ENCODE data around the gene RTL1.

RTL1 gene

GRCh38 chr14:100890061-100890850 is 13.3 kb downstream of the RTL1 start:
- H3K9me3 ChIP-seq (replicated peaks; ENCODE audit: insufficient read depth, low read length), result no peaks in the 10 kb centered on the region
- H3K27ac ChIP-seq (ENCODE audit: low read length), result no peak overlapping the region

GRCh38 chr14:100889641-100890040 is 13.9 kb downstream of the RTL1 start:
- no peaks in the 10 kb centered on the region for H3K36me3 ChIP-seq (replicated peaks; ENCODE audit: insufficient read depth, low read length)
- H4K20me1 ChIP-seq (ENCODE audit: insufficient read depth, low read length), result no peaks in the 10 kb centered on the region
- H3K79me2 ChIP-seq (ENCODE audit: low read length), result no peaks in the 10 kb centered on the region
- no peaks in the 10 kb centered on the region for H3K4me1 ChIP-seq (ENCODE audit: low read length)
- no peaks in the 10 kb centered on the region for H3K9me3 ChIP-seq (replicated peaks; ENCODE audit: insufficient read depth, low read length)
- H2AFZ ChIP-seq (ENCODE audit: low read length), result no peak overlapping the region
- no peak for TF ChIP-seq CTCF (IDR thresholded peaks at IDR 0.05; ENCODE audit: low read length)
- TF ChIP-seq EZH2 (optimal IDR thresholded peaks at IDR 0.05; ENCODE audit: low read depth, low read length), result no peak
- TF ChIP-seq EZH2phosphoT487 (IDR thresholded peaks at IDR 0.05; ENCODE audit: low read length), result no peak
- peaks cover 41% of the 10 kb centered on the region for H3K27me3 ChIP-seq (replicated peaks; ENCODE audit: insufficient read depth, low read length)
- H3K4me3 ChIP-seq (ENCODE audit: low read length), result no peak overlapping the region
- no peaks in the 10 kb centered on the region for H3F3A ChIP-seq (ENCODE audit: insufficient read depth, low read length)
- no peak overlapping the region for H3K9ac ChIP-seq (ENCODE audit: low read length)
- no peak for DNase-seq
- no peak overlapping the region for H3K27ac ChIP-seq (ENCODE audit: low read length)
- no peak overlapping the region for H3K4me2 ChIP-seq (ENCODE audit: low read depth, low read length)
- no peaks in the 10 kb centered on the region for H3K9me2 ChIP-seq (replicated peaks; ENCODE audit: insufficient read depth, low read length)

More at GRCh38 chr14:100890061-100890850, 13.3 kb downstream of the RTL1 start:
- H3K79me2 ChIP-seq (ENCODE audit: low read length), result no peaks in the 10 kb centered on the region
- H3F3A ChIP-seq (ENCODE audit: insufficient read depth, low read length), result no peaks in the 10 kb centered on the region
- no peaks in the 10 kb centered on the region for H3K4me1 ChIP-seq (ENCODE audit: low read length)
- peaks cover 41% of the 10 kb centered on the region for H3K27me3 ChIP-seq (replicated peaks; ENCODE audit: insufficient read depth, low read length)
- no peak for DNase-seq
- H4K20me1 ChIP-seq (ENCODE audit: insufficient read depth, low read length), result no peaks in the 10 kb centered on the region
- H3K9ac ChIP-seq (ENCODE audit: low read length), result no peak overlapping the region
- no peaks in the 10 kb centered on the region for H3K9me2 ChIP-seq (replicated peaks; ENCODE audit: insufficient read depth, low read length)
- H2AFZ ChIP-seq (ENCODE audit: low read length), result no peak overlapping the region
- H3K4me2 ChIP-seq (ENCODE audit: low read depth, low read length), result no peak overlapping the region
- no peak overlapping the region for H3K4me3 ChIP-seq (ENCODE audit: low read length)
- H3K36me3 ChIP-seq (replicated peaks; ENCODE audit: insufficient read depth, low read length), result no peaks in the 10 kb centered on the region
- TF ChIP-seq EZH2 (optimal IDR thresholded peaks at IDR 0.05; ENCODE audit: low read depth, low read length), result no peak
- no peak for TF ChIP-seq EZH2phosphoT487 (IDR thresholded peaks at IDR 0.05; ENCODE audit: low read length)
- no peak for TF ChIP-seq CTCF (IDR thresholded peaks at IDR 0.05; ENCODE audit: low read length)

- H3K9me2 ChIP-seq (replicated peaks; ENCODE audit: insufficient read depth, low read length), result no peaks in the 10 kb centered on the region
- H2AFZ ChIP-seq (ENCODE audit: low read length), result no peak overlapping the region
- no peaks in the 10 kb centered on the region for H3K9me3 ChIP-seq (replicated peaks; ENCODE audit: insufficient read depth, low read length)
- H3K27me3 ChIP-seq (replicated peaks; ENCODE audit: insufficient read depth, low read length), result peaks cover 46% of the 10 kb centered on the region
- DNase-seq, result no peak
- no peaks in the 10 kb centered on the region for H4K20me1 ChIP-seq (ENCODE audit: insufficient read depth, low read length)
- H3K36me3 ChIP-seq (replicated peaks; ENCODE audit: insufficient read depth, low read length), result no peaks in the 10 kb centered on the region
- no peaks in the 10 kb centered on the region for H3F3A ChIP-seq (ENCODE audit: insufficient read depth, low read length)
- TF ChIP-seq EZH2phosphoT487 (IDR thresholded peaks at IDR 0.05; ENCODE audit: low read length) (no peak), EZH2 (optimal IDR thresholded peaks at IDR 0.05; ENCODE audit: low read depth, low read length) (no peak), CTCF (IDR thresholded peaks at IDR 0.05; ENCODE audit: low read length) (no peak)
- H3K9ac ChIP-seq (ENCODE audit: low read length), result no peak overlapping the region
- H3K27ac ChIP-seq (ENCODE audit: low read length), result no peak overlapping the region
- no peaks in the 10 kb centered on the region for H3K4me1 ChIP-seq (ENCODE audit: low read length)
- no peaks in the 10 kb centered on the region for H3K79me2 ChIP-seq (ENCODE audit: low read length)
- H3K4me2 ChIP-seq (ENCODE audit: low read depth, low read length), result no peak overlapping the region
- H3K4me3 ChIP-seq (ENCODE audit: low read length), result no peak overlapping the region
These were observed 14.7 kb downstream of the RTL1 start for GRCh38 chr14:100888789-100889315.
